ENCODE results near the gene LAMA4. TPM values are rescaled to one million over a fixed set of nuclear protein-coding genes. Genes with fewer than 3 reads are reported as not detected.

Gene LAMA4
- polyA plus RNA-seq, 1 donor from 2014 or later, result 0.69 TPM

DNA sequence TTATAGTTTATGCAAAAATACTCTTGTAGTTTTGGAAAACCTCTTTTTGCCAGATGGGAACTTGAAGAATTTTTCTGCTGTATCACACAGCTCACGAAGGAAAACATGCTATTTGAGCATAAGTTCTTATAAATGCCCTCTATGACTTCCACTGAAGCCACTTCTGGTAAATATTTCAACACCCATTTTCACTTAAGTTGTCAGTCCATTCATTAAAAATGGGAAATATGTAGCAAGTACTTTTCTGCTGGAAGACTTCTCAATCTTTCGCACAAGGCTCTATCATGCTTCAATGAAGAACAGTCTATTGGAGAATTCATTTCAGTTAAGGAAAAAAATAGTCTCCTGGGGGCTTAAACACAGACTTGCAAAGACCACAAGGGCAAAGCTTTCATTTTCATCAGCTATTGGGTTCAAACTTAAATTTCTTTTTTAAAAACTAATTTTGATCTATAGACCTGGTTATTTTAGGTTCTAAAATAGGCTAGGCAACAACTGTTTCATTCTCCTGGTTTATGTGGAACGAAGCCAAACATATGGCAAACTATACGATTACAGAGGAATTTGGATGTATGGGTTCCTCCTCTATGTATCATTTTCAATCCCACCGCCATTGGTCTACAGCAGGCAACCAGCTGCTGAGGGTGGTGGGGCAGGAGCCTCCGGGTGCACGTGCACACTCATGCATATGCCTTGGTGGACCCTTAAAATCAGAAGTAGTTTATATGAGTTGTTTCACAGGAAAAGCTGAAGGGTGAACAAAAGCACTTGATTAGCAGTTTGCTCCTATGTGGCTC, 38.7 kb downstream of the LAMA4 start:
- Histone ChIP-seq H3K27ac (ENCODE audit: low read length) (no peak overlapping the region), H2AFZ (ENCODE audit: low read depth, low read length) (no peak overlapping the region), H3K4me3 (ENCODE audit: low read length) (no peak overlapping the region), H3F3A (ENCODE audit: insufficient read depth, low read length, poor library complexity, severe bottlenecking) (no peaks in the 10 kb centered on the region), H3K9me2 (ENCODE audit: insufficient read depth, low read length) (no peaks in the 10 kb centered on the region), H3K27me3 (ENCODE audit: insufficient read depth, low read depth, low read length) (no peaks in the 10 kb centered on the region), H4K20me1 (ENCODE audit: insufficient read depth) (no peaks in the 10 kb centered on the region), H3K9me3 (ENCODE audit: low read length) (no peaks in the 10 kb centered on the region), H3K79me2 (replicated peaks; ENCODE audit: insufficient read depth, low read length) (no peaks in the 10 kb centered on the region), H3K9ac (ENCODE audit: low read length) (no peak overlapping the region), H3K36me3 (ENCODE audit: insufficient read depth, low read length) (no peaks in the 10 kb centered on the region), H3K4me2 (ENCODE audit: low read length) (no peak overlapping the region)
- TF ChIP-seq POLR2AphosphoS5 (IDR thresholded peaks at IDR 0.05), result no peak
- no peak for TF ChIP-seq RAD21 (conservative IDR thresholded peaks at IDR 0.05)
- TF ChIP-seq TAF1 (IDR thresholded peaks at IDR 0.05; ENCODE audit: low read depth), result no peak
- TF ChIP-seq SMC3 (conservative IDR thresholded peaks at IDR 0.05; ENCODE audit: poor library complexity), result no peak
- no peak for TF ChIP-seq EP300 (conservative IDR thresholded peaks at IDR 0.05; ENCODE audit: poor library complexity, severe bottlenecking)

DNA sequence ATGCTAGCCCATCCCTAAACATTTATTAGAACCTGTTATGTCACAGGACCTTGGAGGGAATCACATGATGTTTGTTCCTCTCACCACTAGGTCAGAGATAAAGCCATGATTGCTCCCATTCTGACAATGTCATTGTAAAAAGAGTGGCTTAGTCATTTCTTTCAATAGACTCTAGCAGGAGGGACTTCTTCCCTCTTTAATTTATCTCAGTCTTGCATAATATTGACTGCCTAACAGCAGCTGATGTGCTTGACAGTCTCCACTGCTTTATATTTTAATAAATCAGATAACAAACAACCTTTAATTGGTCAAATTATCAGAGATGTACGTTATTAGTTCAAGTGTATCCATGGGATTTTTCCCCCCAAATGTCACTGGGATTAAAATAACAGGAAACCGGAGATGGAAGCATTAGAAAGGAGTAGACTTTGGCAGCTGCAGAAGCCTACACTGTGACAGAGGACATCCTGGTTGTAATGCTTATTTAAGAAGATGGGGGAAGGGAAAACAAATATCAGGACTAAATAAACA, 39.6 kb downstream of the LAMA4 start:
- Histone ChIP-seq H3K27ac (ENCODE audit: low read length) (no peak overlapping the region), H3K9me3 (ENCODE audit: low read length) (no peaks in the 10 kb centered on the region), H3K27me3 (ENCODE audit: insufficient read depth, low read depth, low read length) (no peaks in the 10 kb centered on the region), H3F3A (ENCODE audit: insufficient read depth, low read length, poor library complexity, severe bottlenecking) (no peaks in the 10 kb centered on the region), H2AFZ (ENCODE audit: low read depth, low read length) (no peak overlapping the region), H3K9me2 (ENCODE audit: insufficient read depth, low read length) (no peaks in the 10 kb centered on the region), H3K79me2 (replicated peaks; ENCODE audit: insufficient read depth, low read length) (no peaks in the 10 kb centered on the region), H3K4me2 (ENCODE audit: low read length) (no peak overlapping the region), H4K20me1 (ENCODE audit: insufficient read depth) (no peaks in the 10 kb centered on the region), H3K36me3 (ENCODE audit: insufficient read depth, low read length) (no peaks in the 10 kb centered on the region), H3K4me3 (ENCODE audit: low read length) (no peak overlapping the region), H3K9ac (ENCODE audit: low read length) (no peak overlapping the region)
- TF ChIP-seq POLR2AphosphoS5 (IDR thresholded peaks at IDR 0.05), result no peak
- TF ChIP-seq RAD21 (conservative IDR thresholded peaks at IDR 0.05), result no peak
- TF ChIP-seq, protein P1, sequence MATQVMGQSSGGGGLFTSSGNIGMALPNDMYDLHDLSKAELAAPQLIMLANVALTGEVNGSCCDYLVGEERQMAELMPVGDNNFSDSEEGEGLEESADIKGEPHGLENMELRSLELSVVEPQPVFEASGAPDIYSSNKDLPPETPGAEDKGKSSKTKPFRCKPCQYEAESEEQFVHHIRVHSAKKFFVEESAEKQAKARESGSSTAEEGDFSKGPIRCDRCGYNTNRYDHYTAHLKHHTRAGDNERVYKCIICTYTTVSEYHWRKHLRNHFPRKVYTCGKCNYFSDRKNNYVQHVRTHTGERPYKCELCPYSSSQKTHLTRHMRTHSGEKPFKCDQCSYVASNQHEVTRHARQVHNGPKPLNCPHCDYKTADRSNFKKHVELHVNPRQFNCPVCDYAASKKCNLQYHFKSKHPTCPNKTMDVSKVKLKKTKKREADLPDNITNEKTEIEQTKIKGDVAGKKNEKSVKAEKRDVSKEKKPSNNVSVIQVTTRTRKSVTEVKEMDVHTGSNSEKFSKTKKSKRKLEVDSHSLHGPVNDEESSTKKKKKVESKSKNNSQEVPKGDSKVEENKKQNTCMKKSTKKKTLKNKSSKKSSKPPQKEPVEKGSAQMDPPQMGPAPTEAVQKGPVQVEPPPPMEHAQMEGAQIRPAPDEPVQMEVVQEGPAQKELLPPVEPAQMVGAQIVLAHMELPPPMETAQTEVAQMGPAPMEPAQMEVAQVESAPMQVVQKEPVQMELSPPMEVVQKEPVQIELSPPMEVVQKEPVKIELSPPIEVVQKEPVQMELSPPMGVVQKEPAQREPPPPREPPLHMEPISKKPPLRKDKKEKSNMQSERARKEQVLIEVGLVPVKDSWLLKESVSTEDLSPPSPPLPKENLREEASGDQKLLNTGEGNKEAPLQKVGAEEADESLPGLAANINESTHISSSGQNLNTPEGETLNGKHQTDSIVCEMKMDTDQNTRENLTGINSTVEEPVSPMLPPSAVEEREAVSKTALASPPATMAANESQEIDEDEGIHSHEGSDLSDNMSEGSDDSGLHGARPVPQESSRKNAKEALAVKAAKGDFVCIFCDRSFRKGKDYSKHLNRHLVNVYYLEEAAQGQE (IDR thresholded peaks at IDR 0.05; ENCODE audit: borderline replicate concordance), result no peak
- TF ChIP-seq, protein P2, sequence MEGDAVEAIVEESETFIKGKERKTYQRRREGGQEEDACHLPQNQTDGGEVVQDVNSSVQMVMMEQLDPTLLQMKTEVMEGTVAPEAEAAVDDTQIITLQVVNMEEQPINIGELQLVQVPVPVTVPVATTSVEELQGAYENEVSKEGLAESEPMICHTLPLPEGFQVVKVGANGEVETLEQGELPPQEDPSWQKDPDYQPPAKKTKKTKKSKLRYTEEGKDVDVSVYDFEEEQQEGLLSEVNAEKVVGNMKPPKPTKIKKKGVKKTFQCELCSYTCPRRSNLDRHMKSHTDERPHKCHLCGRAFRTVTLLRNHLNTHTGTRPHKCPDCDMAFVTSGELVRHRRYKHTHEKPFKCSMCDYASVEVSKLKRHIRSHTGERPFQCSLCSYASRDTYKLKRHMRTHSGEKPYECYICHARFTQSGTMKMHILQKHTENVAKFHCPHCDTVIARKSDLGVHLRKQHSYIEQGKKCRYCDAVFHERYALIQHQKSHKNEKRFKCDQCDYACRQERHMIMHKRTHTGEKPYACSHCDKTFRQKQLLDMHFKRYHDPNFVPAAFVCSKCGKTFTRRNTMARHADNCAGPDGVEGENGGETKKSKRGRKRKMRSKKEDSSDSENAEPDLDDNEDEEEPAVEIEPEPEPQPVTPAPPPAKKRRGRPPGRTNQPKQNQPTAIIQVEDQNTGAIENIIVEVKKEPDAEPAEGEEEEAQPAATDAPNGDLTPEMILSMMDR (IDR thresholded peaks at IDR 0.05; ENCODE audit: poor library complexity, severe bottlenecking), result no peak
- TF ChIP-seq TAF1 (IDR thresholded peaks at IDR 0.05; ENCODE audit: low read depth), result no peak
- no peak for TF ChIP-seq EP300 (conservative IDR thresholded peaks at IDR 0.05; ENCODE audit: poor library complexity, severe bottlenecking)
- no peak for TF ChIP-seq MXI1 (conservative IDR thresholded peaks at IDR 0.05; ENCODE audit: poor library complexity, severe bottlenecking)
- TF ChIP-seq SMC3 (conservative IDR thresholded peaks at IDR 0.05; ENCODE audit: poor library complexity), result no peak
- no peak for TF ChIP-seq EZH2 (IDR thresholded peaks at IDR 0.05; ENCODE audit: borderline replicate concordance, insufficient read depth, low read length, poor library complexity, severe bottlenecking)
